HL-60 (cell line): ENCODE results near the gene LRRC17.

Experiments
- CTCF ChIP-seq: IDR thresholded peaks from one replicate; pipeline ENCODE4 v1.5.1; 2011; ENCODE audit warnings: low read length, control low read depth, inconsistent platforms; ENCODE audit not compliant: insufficient read depth
- GABPA ChIP-seq: IDR thresholded peaks from 2 replicates; pipeline ENCODE4 v1.6.1; 2012; ENCODE audit warnings: low read depth
- REST ChIP-seq: IDR thresholded peaks from 2 replicates; pipeline ENCODE4 v1.6.1; 2012; ENCODE audit warnings: low read depth; ENCODE audit not compliant: insufficient replicate concordance
- SPI1 ChIP-seq: IDR thresholded peaks from 2 replicates; pipeline ENCODE4 v1.6.1; 2012; ENCODE audit warnings: low read depth, mild to moderate bottlenecking, borderline replicate concordance

GRCh38 chr7:102942868-102943267 lies 30.1 kb downstream of the LRRC17 start:
- TF ChIP-seq GABPA (no peak), CTCF (no peak), REST (no peak), SPI1 (no peak)
